GM18508 (cell line): Measurements from ENCODE around the gene PRELID2.
"Not testable (repeated sequence)": the region's sequence is repeated elsewhere in the genome, so short reads cannot be mapped to it uniquely, and the experiment has no call there.

ENCODE experiments used
- ATAC-seq: cut with Tn5 transposase; IDR thresholded peaks from one replicate; pipeline ENCODE4 v1.9.1; 2021; ENCODE audit warnings: moderate number of reproducible peaks; ENCODE audit not compliant: insufficient read depth, unreplicated experiment

Gene PRELID2

DNA sequence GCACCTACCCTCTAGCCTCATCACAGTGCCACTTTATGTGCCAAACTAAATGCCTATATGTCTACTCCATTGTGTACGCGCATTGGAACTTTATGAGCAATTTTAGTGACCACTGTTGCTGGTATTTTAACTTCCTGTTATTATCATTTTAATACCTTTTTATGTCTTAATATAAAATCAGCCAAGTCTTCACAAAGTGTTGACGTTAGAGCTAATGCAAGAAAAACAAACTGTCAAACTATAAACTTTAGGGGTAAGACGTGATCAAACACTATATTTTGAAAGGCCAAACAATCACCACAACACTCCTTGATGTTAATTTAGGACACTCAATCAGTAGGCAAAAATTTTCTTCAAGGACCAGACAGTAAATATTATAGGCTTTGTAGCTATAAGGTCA is 73.9 kb downstream of the PRELID2 start:
- ATAC-seq = no peak

GRCh38 chr5:145760660-145761059 is 74.5 kb downstream of the PRELID2 start:
- ATAC-seq = no peak

DNA sequence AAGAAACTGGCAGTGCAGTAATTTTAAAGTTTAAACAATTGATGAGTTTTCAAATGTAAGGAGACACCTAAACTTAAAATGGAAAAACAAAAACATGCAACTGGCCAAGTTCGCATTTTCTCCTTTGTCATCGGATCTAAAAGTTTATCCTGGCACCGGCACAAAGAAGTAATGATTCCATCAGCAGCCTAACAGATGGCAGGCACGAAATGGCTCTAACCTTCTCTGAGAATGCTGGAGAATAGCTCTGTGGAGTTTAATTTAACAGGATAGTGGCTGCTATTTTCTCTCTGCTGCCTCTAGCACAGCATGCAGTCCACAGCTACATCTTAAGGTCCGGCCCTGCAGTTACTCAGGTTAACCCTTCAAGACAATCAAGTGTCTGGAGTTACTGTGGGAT is 82.2 kb downstream of the PRELID2 start:
- no peak for ATAC-seq

- no peak for ATAC-seq
Measured at GRCh38 chr5:145752534-145752933, 82.6 kb downstream of the PRELID2 start.

DNA sequence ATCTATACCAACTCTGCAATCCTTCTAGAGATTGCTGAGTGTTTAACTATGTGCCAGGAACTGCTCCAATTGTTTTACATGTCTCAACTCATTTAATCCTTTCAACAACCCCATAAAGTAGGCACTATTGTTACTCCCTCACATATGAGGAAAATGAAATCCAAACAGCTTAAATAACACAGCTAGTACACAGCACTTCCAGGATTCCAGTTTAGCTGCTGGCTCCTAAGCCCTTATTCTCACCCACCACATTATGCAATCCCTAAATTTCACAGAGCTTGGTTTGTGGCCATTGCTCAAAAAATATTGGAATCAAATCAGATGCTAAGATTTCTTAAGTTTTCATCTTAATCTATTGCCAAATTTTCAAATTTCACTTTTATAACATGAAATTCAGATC is 84.9 kb downstream of the PRELID2 start:
- no peak for ATAC-seq

DNA sequence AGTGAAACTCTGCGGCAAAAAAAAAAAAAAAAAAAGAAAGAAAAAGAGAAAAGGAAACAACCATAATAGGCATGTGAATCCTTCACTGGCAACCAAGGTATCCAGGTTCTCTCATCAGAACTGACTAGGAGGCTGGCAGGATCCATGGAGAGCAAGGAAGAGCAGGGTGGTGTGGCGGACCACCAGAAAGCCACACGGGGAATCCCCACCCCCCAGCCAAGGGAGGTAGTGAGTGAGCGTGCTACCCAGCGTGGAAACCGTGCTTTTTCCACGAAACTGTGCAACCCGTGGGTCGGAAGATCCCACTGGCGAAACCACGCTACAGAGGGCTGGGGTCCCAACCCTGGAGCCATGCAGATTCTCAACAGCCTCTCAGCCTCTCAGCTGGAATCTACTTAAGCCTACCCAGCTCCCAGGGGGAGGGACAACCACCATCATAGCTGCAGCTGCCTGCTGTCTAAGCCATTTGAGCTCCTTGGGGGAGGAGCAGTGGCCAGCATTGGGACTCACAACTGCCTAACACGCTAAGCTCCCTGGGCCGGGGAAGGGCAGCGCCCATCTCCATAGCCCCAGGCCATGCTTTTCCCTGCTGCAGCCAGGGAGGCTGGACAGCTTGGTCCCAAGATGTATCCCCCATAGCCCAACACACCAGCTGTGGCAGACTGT is 91.6 kb downstream of the PRELID2 start:
- ATAC-seq = no peak

- ATAC-seq = no peak
Measured at GRCh38 chr5:145739843-145740242, 95.3 kb downstream of the PRELID2 start.

- no peak for ATAC-seq
Measured at GRCh38 chr5:145738227-145738626, 96.9 kb downstream of the PRELID2 start.

DNA sequence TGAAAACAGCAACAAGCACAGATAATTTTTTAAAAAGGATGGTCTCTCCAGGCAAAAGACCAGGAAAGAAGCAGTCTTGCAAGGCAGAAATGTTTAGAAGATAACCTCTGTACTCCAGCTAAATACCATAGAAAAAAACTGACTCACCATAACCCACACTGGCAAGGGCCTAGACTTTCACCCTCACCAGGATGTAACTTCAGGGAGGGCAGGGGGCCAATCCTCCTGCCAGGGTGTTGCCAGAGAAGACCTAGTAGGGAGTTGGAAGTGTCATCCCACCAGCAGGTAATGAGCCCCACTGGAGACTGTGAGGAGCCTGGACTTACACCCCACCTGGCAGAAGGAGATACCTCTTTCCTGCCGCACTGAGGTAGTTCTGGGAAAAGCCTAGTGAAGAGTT is 97.6 kb downstream of the PRELID2 start:
- ATAC-seq = no peak

- ATAC-seq = not testable (repeated sequence)
Measured at GRCh38 chr5:145729956-145730355, 105.2 kb downstream of the PRELID2 start.

- ATAC-seq = no peak
Measured at GRCh38 chr5:145723516-145723915, 111.6 kb downstream of the PRELID2 start.

GRCh38 chr5:145718956-145719355 is 116.2 kb downstream of the PRELID2 start:
- no peak for ATAC-seq

DNA sequence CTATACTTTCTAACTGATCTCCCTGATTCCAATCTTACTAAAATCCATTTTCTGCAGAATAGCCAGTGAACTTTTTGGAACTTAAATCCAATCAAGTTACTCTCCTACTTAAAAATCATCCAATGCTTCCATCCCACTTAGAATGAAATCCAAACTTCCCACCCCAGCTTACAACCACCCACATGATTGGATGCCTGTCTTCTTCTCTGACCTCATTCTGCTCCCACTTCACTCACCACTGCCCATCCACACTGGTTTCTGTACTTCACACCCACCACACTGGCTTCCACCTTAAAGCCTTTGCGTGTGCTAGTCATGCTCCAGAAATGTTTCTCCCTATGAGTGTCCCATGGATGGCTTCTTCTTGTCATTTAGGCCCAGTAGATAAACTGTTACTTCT is 119.7 kb downstream of the PRELID2 start:
- ATAC-seq = no peak

DNA sequence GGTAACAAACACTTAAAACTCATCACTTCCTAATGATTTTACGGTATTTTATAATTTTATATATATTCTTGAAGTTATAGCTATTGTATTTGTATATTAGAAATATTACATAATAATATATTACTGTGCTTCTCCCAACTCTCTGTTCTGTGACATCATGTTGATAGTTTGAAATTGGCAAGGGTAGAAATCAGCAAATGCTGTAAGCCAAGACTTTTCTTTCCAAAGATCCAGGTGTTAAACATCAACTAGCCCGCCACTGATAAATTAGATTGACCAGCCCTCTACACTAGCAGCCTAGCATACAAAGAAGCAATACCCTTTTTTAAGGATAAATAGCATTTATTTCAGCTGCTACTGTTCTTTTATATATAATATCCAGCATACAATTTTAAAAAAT is 122.9 kb downstream of the PRELID2 start:
- no peak for ATAC-seq

DNA sequence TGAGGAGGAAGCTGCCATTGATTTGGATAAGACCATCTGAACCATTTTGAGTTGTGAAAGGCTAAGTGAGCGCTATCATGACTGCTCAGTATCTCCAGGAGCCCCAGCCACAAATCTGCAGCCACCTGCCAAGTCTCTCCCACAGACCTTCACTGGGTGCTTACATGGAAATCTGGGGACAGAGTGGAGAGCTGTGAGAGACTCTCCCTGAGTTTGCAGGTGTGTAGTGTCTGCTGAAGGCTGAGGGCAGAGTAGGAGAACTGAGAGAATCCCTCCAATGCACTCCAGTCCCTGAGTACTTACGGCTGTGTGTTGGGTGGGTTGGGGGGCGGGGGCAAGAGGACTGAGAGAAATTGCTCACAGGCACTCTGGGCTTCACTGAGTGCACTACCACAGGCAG is 123.7 kb downstream of the PRELID2 start:
- no peak for ATAC-seq
